HepG2 (cell line): ENCODE data around the gene SMIM45.

ENCODE experiments used
- BRCA1 ChIP-seq: sonication (generic); formaldehyde crosslinking; IDR thresholded peaks from 2 replicates; pipeline ENCODE4 v1.4.0; 2020; ENCODE audit warnings: missing genetic modification reagents
- BRF2 ChIP-seq: sonication (generic); formaldehyde crosslinking; IDR thresholded peaks from 2 replicates; pipeline ENCODE4 v1.8.1; 2022; ENCODE audit warnings: mild to moderate bottlenecking, missing genetic modification reagents
- FOXK1 ChIP-seq: sonication (generic); formaldehyde crosslinking; IDR thresholded peaks from 2 replicates; pipeline ENCODE4 v1.4.0; 2020; ENCODE audit warnings: low read depth, missing genetic modification reagents, borderline replicate concordance
- GATAD1 ChIP-seq: IDR thresholded peaks from 2 replicates; pipeline ENCODE4 v1.6.1; 2016; ENCODE audit warnings: missing genetic modification reagents, missing compliant biosample characterization
- HDAC1 ChIP-seq: sonication (generic); formaldehyde crosslinking; IDR thresholded peaks from 2 replicates; pipeline ENCODE4 v1.5.1; 2020; ENCODE audit warnings: mild to moderate bottlenecking, missing genetic modification reagents
- HMG20A ChIP-seq: IDR thresholded peaks from 2 replicates; pipeline ENCODE4 v1.6.1; 2016; ENCODE audit warnings: borderline replicate concordance
- IKZF4 ChIP-seq: sonication (generic); formaldehyde crosslinking; IDR thresholded peaks from 2 replicates; pipeline ENCODE4 v1.5.1; 2020; ENCODE audit warnings: borderline replicate concordance, mild to moderate bottlenecking, low read depth, missing genetic modification reagents; ENCODE audit errors: not compliant biosample characterization
- KAT2B ChIP-seq: fragments of 150-350 bp; IDR thresholded peaks from 2 replicates; pipeline ENCODE4 v1.6.1; 2014; ENCODE audit warnings: low read depth, low read length, borderline replicate concordance
- KAT7 ChIP-seq: IDR thresholded peaks from 2 replicates; pipeline ENCODE4 v1.6.1; 2018; ENCODE audit warnings: borderline replicate concordance, missing compliant biosample characterization
- MBNL3 ChIP-seq: fragments of 250-450 bp; sonication (Bioruptor Pico); conservative IDR thresholded peaks from 2 replicates; pipeline ENCODE4 v1.8.0; 2022; ENCODE audit warnings: mild to moderate bottlenecking, inconsistent platforms
- NFATC3 ChIP-seq: sonication (generic); formaldehyde crosslinking; IDR thresholded peaks from 2 replicates; pipeline ENCODE4 v1.5.1; 2020; ENCODE audit warnings: mild to moderate bottlenecking, missing genetic modification reagents
- PAX8 ChIP-seq: sonication (generic); formaldehyde crosslinking; IDR thresholded peaks from 2 replicates; pipeline ENCODE4 v1.8.0; 2022; ENCODE audit warnings: mild to moderate bottlenecking, missing genetic modification reagents, borderline replicate concordance
- POGK ChIP-seq: sonication (generic); formaldehyde crosslinking; conservative IDR thresholded peaks from 2 replicates; pipeline ENCODE4 v1.8.0; 2022; ENCODE audit warnings: mild to moderate bottlenecking, moderate library complexity, missing genetic modification reagents
- RXRB ChIP-seq: IDR thresholded peaks from 2 replicates; pipeline ENCODE4 v1.6.1; 2016; ENCODE audit warnings: borderline replicate concordance, missing genetic modification reagents, missing compliant biosample characterization
- SUZ12 ChIP-seq: fragments of 150-350 bp; IDR thresholded peaks from 2 replicates; pipeline ENCODE4 v1.6.1; 2014; ENCODE audit warnings: low read depth, low read length
- TP53 ChIP-seq: sonication (generic); formaldehyde crosslinking; conservative IDR thresholded peaks from 2 replicates; pipeline ENCODE4 v1.4.0; 2020; ENCODE audit warnings: missing genetic modification reagents
- ZBTB33 ChIP-seq: sonication (generic); formaldehyde crosslinking; IDR thresholded peaks from 2 replicates; pipeline ENCODE4 v1.4.0; 2020; ENCODE audit warnings: missing genetic modification reagents
- ZNF230 ChIP-seq: sonication (generic); formaldehyde crosslinking; IDR thresholded peaks from 2 replicates; pipeline ENCODE4 v1.4.0; 2020; ENCODE audit warnings: mild to moderate bottlenecking, missing genetic modification reagents
- ZNF296 ChIP-seq: sonication (generic); formaldehyde crosslinking; conservative IDR thresholded peaks from 2 replicates; pipeline ENCODE4 v1.5.0; 2020; ENCODE audit warnings: mild to moderate bottlenecking, missing genetic modification reagents
- ZNF350 ChIP-seq: sonication (generic); formaldehyde crosslinking; IDR thresholded peaks from 2 replicates; pipeline ENCODE4 v1.4.0; 2020; ENCODE audit warnings: mild to moderate bottlenecking, low read depth, missing genetic modification reagents, borderline replicate concordance
- ZNF446 ChIP-seq: sonication (generic); formaldehyde crosslinking; IDR thresholded peaks from 2 replicates; pipeline ENCODE4 v1.5.0; 2020; ENCODE audit warnings: mild to moderate bottlenecking, missing genetic modification reagents
- ZNF503 ChIP-seq: sonication (generic); formaldehyde crosslinking; IDR thresholded peaks from 2 replicates; pipeline ENCODE4 v1.4.0; 2020; ENCODE audit warnings: missing genetic modification reagents
- ZNF564 ChIP-seq: sonication (generic); formaldehyde crosslinking; IDR thresholded peaks from 2 replicates; pipeline ENCODE4 v1.8.1; 2023; ENCODE audit warnings: mild to moderate bottlenecking, missing genetic modification reagents
- ZNF672 ChIP-seq: sonication (generic); formaldehyde crosslinking; IDR thresholded peaks from 2 replicates; pipeline ENCODE4 v1.8.1; 2022; ENCODE audit warnings: missing genetic modification reagents

Gene SMIM45

GRCh38 chr22:41940832-41941765 lies 10.9 kb upstream of the SMIM45 start (continued):
- no peak for TF ChIP-seq HMG20A (CRISPR knock-in tag)
- no peak for TF ChIP-seq ZNF296 (CRISPR knock-in tag)
- TF ChIP-seq ZNF564: no peak
- TF ChIP-seq FOXK1 (CRISPR knock-in tag): no peak
- no peak for TF ChIP-seq ZNF503 (CRISPR knock-in tag)
- 0 out of 2 replicates have a peak, but pooled peaks have one; percentile 43 for TF ChIP-seq HDAC1
- no peak for TF ChIP-seq BRCA1
- no peak for TF ChIP-seq IKZF4
- TF ChIP-seq KAT2B: no peak
- TF ChIP-seq RXRB (CRISPR knock-in tag): 0 out of 2 replicates have a peak, but pooled peaks have one; percentile 32
- no peak for TF ChIP-seq TP53
- no peak for TF ChIP-seq ZNF446 (CRISPR knock-in tag)
- peak; percentile 55; the same call in 1 of the 2 replicates for TF ChIP-seq ZNF350 (CRISPR knock-in tag)
- TF ChIP-seq PAX8 (CRISPR knock-in tag): no peak
- peak; percentile 81; the same call in 1 of the 2 replicates for TF ChIP-seq ZBTB33
- no peak for TF ChIP-seq SUZ12
- no peak for TF ChIP-seq KAT7 (CRISPR knock-in tag)
- TF ChIP-seq GATAD1: peak; percentile 50; the same call in 1 of the 2 replicates
- no peak for TF ChIP-seq ZNF230 (CRISPR knock-in tag)
- TF ChIP-seq POGK (CRISPR knock-in tag): 0 out of 2 replicates have a peak, but pooled peaks have one; percentile 18
- no peak for TF ChIP-seq ZNF672
- TF ChIP-seq BRF2 (CRISPR knock-in tag): no peak
- TF ChIP-seq MBNL3: no peak
- TF ChIP-seq NFATC3 (CRISPR knock-in tag): no peak
